Activated CD4-positive, CD25-positive, alpha-beta regulatory T cell treated with anti-CD3 and anti-CD28 coated beads, Interleukin-2, amount 50 U/mL, for 72 hours (primary cell): ENCODE measurements around the gene HARS2.
"Not testable (repeated sequence)": the region's sequence is repeated elsewhere in the genome, so short reads cannot be mapped to it uniquely, and the experiment has no call there.

Experiments used
- DNase-seq: peaks from one replicate; pipeline ENCODE4 v3.0.0; 2021

Gene HARS2

DNA sequence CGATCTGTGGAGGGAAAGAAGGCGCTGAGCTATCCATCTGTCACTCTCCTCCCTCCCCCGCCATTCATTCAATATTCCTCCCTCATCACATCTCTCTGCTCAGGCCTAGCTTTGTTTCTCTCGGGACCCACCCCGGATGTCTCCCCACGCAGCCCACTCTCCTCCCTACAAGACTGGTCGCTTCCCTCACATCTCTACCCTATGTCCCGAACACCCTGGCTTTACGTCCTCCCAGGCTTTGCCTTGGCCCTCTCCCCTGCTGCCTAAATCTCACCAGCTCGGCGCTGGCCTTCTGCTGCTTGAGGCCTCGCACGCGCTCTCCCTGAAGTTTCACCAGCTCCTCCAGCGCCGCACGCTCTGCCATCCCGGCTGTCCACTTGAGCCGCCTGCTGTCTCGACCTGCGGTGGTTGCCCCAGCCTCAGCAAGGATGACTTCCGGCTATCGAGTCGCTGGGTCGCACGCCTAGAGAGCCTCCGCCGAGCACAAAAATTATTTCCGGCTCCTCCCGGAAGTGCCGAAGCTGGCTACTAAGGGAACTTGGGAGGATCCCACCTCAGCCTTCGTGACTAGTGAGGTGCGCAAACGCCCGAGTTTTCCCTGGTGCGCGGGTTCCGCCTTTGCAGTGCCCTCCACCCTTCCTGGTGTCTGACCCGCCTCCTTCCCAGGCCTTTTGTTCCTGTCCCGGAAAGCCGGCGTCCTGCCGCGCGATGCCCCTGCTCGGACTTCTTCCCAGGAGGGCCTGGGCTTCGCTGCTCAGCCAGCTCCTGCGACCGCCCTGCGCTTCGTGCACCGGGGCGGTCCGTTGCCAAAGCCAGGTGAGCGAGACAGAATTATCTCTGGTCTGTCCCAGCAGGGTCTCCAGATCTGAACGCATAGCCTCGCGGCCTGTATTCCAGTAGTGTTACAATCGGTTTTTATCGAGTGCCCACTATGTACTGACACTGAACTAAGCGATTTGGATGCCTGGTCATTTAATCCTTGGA lies at the start of gene HARS2, which contains the start of gene HARS1:
HARS2 (plus strand) TSS at position 515 of the 984 bp plus-strand sequence; CDS start at position 709, 194 bp downstream.
HARS1 (minus strand) TSS at position 430 of the 984 bp plus-strand sequence; CDS start at position 364, 66 bp downstream.
- peak; percentile 76 for DNase-seq

DNA sequence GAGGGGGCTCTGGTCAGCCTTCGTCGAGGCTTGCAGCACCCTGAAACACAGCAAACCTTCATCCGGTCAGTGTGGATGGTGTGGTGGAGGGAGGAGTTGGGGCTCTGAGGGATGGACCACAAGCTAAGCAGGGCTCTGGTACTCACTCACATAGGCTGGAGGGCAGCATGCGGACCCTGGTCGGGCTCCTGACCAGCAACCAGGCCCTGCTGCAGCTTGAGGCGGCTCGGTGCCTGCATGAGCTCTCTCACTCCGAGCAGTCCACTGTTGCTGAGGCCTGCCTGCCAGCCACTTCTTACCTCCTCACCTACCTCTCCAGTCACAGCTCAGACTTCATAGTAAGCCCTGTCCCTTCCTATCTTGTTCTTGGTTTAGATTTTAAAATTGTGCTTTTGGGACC lies 49.5 kb upstream of the HARS2 start:
- no peak for DNase-seq

GRCh38 chr5:140642718-140643117 lies 48.5 kb upstream of the HARS2 start:
- DNase-seq, result no peak

- DNase-seq, result no peak
Observed at GRCh38 chr5:140647042-140647419, 44.2 kb upstream of the HARS2 start.

- no peak for DNase-seq
Observed at GRCh38 chr5:140658870-140659269, 32.4 kb upstream of the HARS2 start.

- not testable (repeated sequence) for DNase-seq
Observed at GRCh38 chr5:140660371-140660770, 30.9 kb upstream of the HARS2 start.

- DNase-seq, result no peak
Observed at GRCh38 chr5:140664030-140664358, 27.3 kb upstream of the HARS2 start.

GRCh38 chr5:140664359-140665119 lies 26.7 kb upstream of the HARS2 start, which contains the start of gene WDR55:
Gene WDR55 (plus strand): TSS chr5:140664904. CDS start chr5:140664913, 9 bp downstream.
- peak; percentile 93 for DNase-seq

GRCh38 chr5:140671035-140671434 lies 20.2 kb upstream of the HARS2 start:
- DNase-seq, result not testable (repeated sequence)

DNA sequence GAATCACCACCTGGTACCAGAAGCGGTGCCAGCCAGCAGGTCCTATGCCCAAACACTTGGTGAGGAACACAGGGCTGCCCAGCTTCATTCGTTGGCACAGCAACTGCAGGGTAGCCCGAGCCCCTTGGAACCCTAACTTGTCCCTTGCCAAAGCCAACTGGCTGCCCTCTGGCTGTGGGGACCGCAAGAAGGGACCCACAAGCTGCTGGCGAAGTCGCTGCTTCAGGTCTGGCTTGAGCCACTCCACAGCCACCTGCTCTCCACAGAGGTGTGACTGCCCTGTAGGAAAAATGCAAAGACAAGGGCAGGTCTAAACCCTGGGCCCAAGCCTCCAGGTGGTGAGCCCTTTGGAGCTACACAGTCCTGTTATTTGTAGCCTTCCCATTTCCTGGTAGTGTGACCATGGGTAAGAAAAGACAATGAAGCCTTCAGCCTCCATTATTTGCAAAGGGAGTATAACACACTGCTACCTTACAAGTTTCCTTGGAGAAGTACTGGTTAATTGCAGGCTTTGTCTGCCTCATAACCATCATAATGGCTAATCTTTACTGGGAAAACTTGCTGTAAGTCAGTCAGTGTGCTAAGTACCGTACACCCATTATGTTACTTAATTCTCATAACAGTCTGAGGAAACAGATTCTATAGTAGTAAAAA lies 19.7 kb upstream of the HARS2 start:
- no peak for DNase-seq

- peak; percentile 40 for DNase-seq
Observed at GRCh38 chr5:140672455-140673186, 18.6 kb upstream of the HARS2 start.

- DNase-seq, result no peak
Observed at GRCh38 chr5:140673187-140673976, 17.9 kb upstream of the HARS2 start, which contains the start of gene DND1. Gene DND1 (minus strand): TSS chr5:140673576. CDS start chr5:140673542, 34 bp downstream.

DNA sequence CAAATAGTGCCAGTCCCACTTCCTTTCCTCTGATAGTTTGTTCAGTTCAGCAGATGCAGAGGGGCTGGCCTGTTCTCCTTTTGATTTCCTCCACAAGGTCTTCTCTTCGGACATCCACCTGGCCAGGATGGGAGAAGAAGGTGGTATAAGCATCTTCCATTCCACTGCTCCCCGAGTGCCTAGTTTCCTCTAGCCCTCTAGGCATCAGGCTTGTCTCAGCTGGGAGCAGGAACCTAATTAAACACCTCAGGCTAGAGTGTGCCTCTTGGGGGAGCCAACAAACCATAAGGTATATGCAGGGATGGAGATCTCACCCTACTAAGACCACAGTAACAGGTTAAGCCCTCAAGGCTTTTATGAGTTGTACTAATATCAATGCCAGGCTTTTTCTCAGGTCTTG lies 17.0 kb upstream of the HARS2 start:
- DNase-seq, result no peak

- no peak for DNase-seq
Observed at GRCh38 chr5:140674629-140675028, 16.6 kb upstream of the HARS2 start.

DNA sequence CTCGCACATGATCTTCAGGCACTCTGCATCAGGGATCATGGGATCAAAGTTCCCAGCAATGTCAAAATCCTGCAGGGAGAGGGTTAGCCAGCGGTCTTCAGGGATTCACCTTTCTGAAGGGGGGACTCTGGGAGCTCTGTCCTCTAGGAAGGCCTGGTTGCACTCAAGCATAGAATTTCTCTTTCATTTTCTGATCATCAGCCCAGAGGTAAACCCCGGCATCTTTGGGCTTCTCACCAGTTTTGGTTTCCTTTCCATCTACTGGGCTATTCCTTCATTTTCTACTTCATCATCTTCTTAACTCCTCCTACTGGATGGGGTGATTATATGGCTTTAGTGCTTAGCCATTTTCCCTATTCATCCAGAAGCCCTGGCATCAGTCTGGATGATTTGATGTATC lies 13.3 kb upstream of the HARS2 start:
- DNase-seq, result no peak

- DNase-seq, result no peak
Observed at GRCh38 chr5:140678993-140679392, 12.3 kb upstream of the HARS2 start.

- no peak for DNase-seq
Observed at GRCh38 chr5:140690376-140690932, 801 bp upstream of the HARS2 start.

DNA sequence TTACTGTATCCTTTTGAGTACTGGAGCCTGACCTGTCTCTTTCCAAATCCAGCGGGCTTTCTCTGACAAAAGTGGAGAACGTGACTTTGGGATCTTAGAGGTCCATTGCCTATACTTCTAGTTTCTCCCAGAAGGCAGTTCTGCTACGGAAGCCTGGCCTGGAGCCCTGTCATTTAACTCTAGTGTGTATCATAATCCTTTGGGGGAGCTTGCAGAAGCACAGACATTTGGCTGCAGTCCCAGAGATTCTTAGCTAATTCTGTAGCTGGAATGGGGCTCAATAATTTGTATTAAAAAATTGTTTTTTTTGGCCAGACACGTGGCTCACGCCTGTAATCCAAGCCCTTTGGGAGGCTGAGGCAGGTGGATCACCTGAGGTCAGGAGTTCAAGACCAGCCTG lies 3.0 kb downstream of the HARS2 start:
- no peak for DNase-seq

DNA sequence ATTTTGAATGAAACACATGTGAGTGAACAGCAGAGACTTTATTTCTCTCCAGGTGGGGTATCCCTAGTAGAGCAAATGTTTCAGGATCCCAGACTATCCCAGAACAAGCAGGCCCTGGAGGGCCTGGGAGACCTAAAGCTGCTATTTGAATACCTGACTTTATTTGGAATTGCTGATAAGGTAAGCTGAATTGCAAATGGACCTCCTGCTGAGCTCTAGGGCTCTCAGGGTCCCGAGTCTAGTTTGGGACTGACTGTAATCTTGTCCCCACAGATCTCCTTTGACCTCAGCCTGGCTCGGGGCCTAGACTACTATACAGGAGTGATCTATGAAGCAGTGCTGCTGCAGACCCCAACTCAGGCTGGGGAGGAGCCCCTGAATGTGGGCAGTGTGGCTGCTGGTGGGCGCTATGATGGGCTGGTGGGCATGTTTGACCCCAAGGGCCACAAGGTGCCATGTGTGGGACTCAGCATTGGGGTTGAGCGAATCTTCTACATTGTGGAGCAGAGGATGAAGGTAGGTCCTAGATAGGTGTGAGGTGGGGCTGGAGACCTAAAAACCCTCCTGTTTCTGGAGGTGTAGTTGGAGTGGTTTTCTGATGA lies 5.7 kb downstream of the HARS2 start:
- DNase-seq, result no peak
